ENCODE measurements around the gene SORCS3. TPM values are rescaled to one million over a fixed set of nuclear protein-coding genes. Genes with fewer than 3 reads are reported as not detected.

Gene SORCS3
- total RNA-seq, 2 donors from 2014 or later: not detected

DNA sequence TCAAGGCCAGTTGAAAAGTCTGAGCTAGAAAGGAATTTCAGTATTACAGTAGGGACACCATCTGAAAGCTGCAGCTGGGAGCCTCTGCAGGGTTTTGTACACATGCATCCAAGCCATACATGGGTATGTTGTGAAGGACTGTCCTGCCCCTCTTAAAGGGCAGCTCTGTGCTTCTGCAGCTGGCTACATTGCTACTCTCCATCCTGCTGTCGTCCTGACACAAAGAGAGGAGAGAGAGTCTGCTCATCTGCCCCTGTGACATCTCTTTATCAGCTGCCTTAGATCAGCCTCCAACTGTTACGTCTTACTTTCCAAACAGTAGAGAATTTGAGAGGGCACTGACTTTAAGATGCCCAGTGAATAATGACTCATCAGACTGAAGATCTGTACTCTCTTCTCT is 602.7 kb downstream of the SORCS3 start:
- ATAC-seq: no peak
- Histone ChIP-seq H3K4me1 (peaks cover 13% of the 10 kb centered on the region), H3K36me3 (replicated peaks in 1 of 2; ENCODE audit: insufficient read depth in 1 of 2, low read depth in 2 of 2) (no peaks in the 10 kb centered on the region), H3K27ac (no peak overlapping the region), H3K9me3 (no peaks in the 10 kb centered on the region), H3K27me3 (no peaks in the 10 kb centered on the region), H3K4me3 (no peak overlapping the region)
- DNase-seq: no peak
- intact Hi-C loops (cut with DNase I): no loop called here
- no peak for TF ChIP-seq POLR2A (IDR thresholded peaks at IDR 0.05)
- TF ChIP-seq, protein P1, sequence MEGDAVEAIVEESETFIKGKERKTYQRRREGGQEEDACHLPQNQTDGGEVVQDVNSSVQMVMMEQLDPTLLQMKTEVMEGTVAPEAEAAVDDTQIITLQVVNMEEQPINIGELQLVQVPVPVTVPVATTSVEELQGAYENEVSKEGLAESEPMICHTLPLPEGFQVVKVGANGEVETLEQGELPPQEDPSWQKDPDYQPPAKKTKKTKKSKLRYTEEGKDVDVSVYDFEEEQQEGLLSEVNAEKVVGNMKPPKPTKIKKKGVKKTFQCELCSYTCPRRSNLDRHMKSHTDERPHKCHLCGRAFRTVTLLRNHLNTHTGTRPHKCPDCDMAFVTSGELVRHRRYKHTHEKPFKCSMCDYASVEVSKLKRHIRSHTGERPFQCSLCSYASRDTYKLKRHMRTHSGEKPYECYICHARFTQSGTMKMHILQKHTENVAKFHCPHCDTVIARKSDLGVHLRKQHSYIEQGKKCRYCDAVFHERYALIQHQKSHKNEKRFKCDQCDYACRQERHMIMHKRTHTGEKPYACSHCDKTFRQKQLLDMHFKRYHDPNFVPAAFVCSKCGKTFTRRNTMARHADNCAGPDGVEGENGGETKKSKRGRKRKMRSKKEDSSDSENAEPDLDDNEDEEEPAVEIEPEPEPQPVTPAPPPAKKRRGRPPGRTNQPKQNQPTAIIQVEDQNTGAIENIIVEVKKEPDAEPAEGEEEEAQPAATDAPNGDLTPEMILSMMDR (IDR thresholded peaks at IDR 0.05): no peak
- WGBS, 2 donors: 34 to 48% methylated on average over 2 of the region's 2 CpGs

DNA sequence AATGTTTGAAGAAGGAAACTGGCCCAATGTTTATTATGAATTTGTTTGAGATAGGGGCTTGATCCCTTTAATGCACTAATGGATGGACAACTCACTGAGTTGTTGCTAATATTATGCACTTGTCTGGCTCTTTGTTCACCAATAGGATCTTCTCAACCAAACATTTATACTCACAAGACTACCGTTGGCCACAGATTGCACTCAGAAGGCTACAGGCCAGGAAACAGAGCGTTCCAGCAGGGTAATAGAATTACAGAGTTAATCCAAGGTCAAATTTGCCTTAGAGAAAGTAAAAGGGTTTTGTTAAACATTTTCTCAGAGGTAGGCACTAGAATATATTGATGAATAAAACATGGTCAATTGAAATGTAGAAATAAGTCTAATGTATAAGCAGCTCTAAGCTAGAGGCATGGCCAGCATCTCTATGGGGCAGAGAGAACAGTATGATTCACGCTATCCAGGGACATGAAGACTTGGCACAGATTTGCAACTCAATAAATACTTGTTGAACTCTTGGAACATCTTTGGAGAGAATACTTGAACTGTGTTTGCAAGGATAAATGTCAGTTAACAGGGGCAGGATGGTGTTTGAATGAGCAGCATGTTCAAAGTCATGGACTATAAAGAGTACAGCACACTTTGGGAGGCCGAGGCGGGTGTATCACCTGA is 606.9 kb downstream of the SORCS3 start:
- DNase-seq (no peak), ATAC-seq (no peak)
- 65 to 70% methylated on average over 5 of the region's 5 CpGs for WGBS, 2 donors
- TF ChIP-seq, protein P1 (IDR thresholded peaks at IDR 0.05): no peak
- TF ChIP-seq POLR2A (IDR thresholded peaks at IDR 0.05): no peak
- Histone ChIP-seq H3K36me3 (replicated peaks in 1 of 2; ENCODE audit: insufficient read depth in 1 of 2, low read depth in 2 of 2) (no peaks in the 10 kb centered on the region), H3K27ac (no peak overlapping the region), H3K27me3 (no peaks in the 10 kb centered on the region), H3K4me1 (no peaks in the 10 kb centered on the region), H3K9me3 (no peaks in the 10 kb centered on the region), H3K4me3 (no peak overlapping the region)
- intact Hi-C loops (cut with DNase I): no loop called here

DNA sequence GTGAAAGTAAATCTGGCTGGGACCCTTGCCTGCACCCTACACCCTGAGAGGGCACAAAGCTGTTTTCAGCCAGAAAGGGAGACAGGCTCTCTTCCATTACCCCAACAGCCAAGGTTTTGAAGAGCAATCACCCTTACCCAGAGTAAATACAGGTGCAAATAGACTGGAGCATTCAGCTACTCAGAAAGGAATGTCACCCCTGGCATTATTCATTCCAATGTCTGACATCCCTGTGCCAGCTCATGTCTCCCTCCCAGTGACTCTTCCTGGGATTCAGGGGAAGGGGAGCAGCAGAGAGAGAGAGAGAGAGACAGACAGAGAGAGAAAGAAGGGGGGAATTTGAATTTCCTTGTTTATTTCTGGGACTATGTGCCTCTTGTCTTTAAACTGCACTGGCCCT is 611.8 kb downstream of the SORCS3 start:
- Histone ChIP-seq H3K27ac (no peak overlapping the region), H3K9me3 (no peaks in the 10 kb centered on the region), H3K36me3 (replicated peaks in 1 of 2; ENCODE audit: insufficient read depth in 1 of 2, low read depth in 2 of 2) (no peaks in the 10 kb centered on the region), H3K4me1 (no peaks in the 10 kb centered on the region), H3K27me3 (no peaks in the 10 kb centered on the region), H3K4me3 (no peak overlapping the region)
- DNase-seq: no peak
- no peak for ATAC-seq
- intact Hi-C loops (cut with DNase I): no loop called here
- TF ChIP-seq, protein P1 (IDR thresholded peaks at IDR 0.05): no peak
- no peak for TF ChIP-seq POLR2A (IDR thresholded peaks at IDR 0.05)

DNA sequence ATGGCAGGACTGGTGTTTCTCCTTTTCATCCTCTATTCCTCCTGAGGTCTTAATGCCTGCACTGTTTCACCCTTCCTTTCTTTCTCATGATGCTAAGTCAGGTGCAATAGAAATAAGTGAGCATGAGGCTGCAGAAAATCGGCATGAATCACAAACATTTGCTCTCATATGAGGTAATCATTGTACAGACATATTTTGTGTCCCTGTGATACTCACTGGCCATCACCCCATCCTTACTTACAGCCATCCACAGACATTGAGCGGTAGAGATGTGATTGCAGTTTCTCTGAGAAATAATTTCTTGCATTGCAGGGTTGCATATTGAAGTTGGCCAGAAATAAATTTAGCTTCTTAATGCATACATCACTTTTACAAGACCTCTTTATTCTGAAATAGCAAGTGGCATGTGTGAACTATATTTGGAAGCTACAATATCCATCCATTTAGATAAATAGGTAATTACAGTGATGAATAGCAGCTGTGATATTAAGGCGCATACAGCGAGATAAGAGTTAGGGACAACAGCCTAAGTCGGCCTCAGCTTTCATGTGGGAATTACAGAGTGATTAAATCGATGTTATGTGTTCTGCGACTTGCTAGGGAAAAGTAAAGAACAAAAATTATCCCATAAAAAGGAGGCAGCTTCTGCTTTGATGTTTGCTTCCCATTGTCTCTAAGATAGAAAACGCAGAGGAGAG is 612.6 kb downstream of the SORCS3 start:
- intact Hi-C loops (cut with DNase I): no loop called here

More for the DNA sequence above, 612.6 kb downstream of the SORCS3 start:
- no peak overlapping the region for H3K4me3 ChIP-seq
- no peaks in the 10 kb centered on the region for H3K4me1 ChIP-seq
- no peak overlapping the region for H3K27ac ChIP-seq
- no peaks in the 10 kb centered on the region for H3K27me3 ChIP-seq
- ATAC-seq (no peak), DNase-seq (no peak)
- no peaks in the 10 kb centered on the region for H3K9me3 ChIP-seq
- TF ChIP-seq POLR2A (IDR thresholded peaks at IDR 0.05): no peak
- TF ChIP-seq, protein P1 (IDR thresholded peaks at IDR 0.05): no peak
- WGBS, 2 donors: 60 to 76% methylated on average over 8 of the region's 8 CpGs
- no peaks in the 10 kb centered on the region for H3K36me3 ChIP-seq (replicated peaks in 1 of 2; ENCODE audit: insufficient read depth in 1 of 2, low read depth in 2 of 2)

Data from body of pancreas (tissue), 4 donors.